ENCODE results near the gene ARHGEF7.

- TF ChIP-seq CTCF (IDR thresholded peaks at IDR 0.05), result no peak
- no peak for TF ChIP-seq POLR2A (IDR thresholded peaks at IDR 0.05)
- no peak for TF ChIP-seq POLR2AphosphoS5 (IDR thresholded peaks at IDR 0.05)
These were observed 211.0 kb downstream of the ARHGEF7 start for GRCh38 chr13:111325941-111326620.
